Limb (tissue), 2 donors: ENCODE data around the gene TRAPPC11.

Experiments used
- DNase-seq, 2 donors: peaks; one replicate each; pipeline ENCODE4 v3.0.0-alpha.2; 2016; ENCODE audit errors: extremely low spot score in 2 of 2

Gene TRAPPC11

DNA sequence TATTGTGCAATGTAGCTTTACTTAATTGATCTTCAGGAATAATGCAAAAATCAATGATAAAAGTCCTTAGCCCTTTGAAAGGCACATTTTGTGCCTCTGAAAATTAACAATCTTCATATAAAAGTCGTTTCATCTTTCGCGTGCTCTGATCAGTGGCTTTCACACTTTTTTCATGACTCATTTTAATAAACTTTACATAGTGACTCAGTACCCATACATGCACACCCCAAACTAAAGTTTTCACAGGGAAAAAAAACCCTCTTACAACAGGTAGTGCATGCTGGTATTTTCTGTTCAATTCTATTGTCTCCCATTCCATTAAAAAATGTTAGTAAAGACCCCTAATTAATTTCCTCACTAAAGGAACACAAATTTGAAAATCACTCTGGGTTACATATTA lies 21.6 kb upstream of the TRAPPC11 start:
- DNase-seq: no peak

DNA sequence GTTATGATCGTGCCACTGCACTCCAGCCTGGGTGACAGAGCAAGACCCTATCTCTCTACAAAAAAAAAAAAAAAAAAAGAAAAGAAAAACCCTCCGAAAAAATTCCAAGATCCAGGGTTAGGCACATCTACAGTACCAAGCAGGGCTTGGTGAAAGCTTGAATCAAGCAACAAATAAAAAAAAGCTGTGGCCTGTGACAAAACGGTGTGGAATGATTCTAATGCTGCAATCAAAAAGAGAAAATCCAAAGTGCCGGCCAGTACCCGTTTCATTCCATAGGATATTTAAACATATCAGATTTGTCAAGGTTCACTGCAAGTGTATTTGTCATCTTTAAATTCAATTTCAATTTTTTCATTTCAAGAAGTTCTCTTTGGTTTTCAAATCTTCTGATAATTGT lies 20.7 kb upstream of the TRAPPC11 start:
- DNase-seq: no peak

DNA sequence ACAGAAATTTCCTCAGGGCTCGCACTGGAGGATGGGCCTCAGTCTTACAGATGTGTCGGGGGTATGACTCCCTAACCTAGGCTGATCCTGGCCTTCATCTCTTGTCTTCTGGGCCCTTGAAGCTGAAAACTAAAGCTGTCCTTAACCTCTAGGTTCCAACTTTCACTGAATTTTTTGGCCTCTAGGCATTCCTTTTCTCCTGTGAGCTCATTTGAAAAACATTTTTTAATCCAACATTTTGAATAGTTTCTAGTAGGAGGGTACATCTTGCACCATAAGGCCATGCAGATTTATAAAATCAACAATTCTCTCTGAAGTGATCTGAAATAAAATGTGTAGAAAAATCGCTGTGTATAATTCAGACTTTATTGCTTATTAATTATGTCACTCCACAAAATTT lies 19.8 kb upstream of the TRAPPC11 start:
- no peak for DNase-seq

DNA sequence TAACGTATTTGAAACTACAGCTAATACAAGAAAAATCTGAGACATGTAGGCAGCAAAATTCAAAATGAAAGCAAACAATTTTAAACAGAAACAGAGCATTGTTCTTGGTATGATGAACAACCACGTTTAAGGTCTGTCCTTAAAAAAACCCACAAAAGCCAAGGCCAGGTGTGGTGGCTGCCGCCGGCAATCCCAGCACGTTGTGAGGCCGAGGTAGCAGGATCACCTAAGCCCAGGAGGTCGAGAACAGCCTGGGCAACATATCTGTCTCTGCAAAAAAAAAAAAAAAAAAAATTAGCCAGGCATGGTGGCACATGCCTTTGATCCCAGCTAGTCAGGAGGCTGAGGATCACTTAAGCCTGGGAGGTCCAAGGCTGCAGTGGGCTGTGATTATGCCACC lies 13.8 kb upstream of the TRAPPC11 start:
- DNase-seq: no peak

DNA sequence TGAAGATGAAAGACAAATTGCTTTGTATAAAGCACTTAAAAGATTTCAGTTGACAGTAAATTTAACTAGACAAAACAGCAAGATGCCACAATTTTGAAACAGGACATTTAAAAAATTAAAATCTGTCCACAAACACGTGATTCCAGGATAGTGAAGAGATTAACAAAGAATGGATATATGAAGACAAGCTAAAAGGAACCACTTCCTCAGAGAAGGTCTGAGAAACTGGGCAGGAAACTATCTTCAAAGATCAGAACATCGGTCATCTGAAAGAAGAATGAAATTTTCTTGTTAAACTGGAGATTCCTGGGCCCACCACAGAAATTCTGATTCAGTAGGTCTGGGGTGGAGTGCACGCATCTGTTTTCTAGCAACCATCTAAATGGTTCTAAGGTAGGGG lies 1.5 kb upstream of the TRAPPC11 start:
- DNase-seq: no peak

DNA sequence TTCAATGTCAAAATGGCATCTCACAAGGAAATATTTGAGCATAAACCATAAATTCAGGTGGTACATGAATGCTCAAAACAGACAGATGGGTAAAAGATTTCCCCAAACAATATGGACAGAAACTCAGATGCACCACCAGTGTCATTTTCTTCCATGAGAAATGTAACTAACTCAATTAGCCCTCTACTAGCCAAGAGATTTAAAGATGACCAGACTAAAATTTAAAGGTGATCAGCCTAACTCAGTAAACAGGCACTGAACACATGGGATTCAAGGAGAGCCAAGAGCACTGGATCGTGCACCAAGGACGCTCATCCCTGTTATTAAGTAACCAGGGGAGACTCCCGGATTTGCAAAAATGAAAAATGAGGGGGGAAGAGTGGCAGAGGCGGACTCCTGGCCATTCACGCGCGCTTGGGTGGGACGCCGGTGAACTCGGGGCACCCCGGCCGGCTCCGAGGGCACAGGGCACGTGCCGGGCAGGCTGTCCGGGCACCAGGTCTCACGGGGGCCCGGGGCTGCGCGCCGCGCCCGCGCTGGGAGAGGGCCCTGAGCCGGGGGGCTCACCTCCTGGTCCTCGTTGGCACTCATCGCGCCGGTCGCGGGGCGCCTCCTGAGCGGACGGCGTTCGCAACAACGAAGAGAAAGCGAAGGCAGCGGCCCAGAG lies 598 bp upstream of the TRAPPC11 start:
- DNase-seq: peak in 1 of 2 donors; percentile 63

DNA sequence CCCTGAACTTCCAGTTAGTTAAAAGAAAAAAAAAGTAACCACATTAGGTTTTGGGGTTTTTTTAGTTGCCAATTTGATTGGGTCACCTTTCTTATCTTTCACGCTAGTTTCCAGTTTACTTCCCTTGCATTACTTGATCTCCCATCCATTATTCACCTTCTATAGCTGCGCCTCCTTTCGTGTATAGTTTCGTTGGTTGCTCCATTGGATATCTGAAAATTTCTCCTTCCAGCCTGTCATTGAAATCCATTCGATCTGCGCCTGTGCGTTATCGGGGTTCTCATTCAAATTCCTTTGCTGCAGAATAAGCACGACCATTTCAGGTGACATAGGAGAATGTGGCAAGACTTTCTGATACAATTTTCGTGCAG lies 764 bp downstream of the TRAPPC11 start:
- no peak for DNase-seq

DNA sequence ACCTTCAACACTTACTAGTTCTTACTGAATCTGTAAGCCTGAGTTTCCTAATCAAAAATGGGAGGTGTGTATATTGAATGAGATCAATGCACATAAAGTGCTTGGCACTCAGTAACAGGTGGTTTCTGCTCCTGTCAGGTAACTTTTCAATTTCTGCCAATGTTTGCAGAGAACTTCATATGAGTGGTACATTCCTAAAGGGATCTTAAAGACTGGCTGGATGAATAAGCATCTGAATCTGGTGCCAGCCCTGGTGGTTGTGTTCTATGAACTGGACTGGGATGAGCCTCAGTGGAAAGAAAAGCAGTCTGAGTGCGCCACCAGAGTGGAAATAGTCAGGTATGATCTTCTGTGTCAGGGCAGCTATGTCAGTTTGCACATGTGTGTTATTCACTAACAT lies 7.0 kb downstream of the TRAPPC11 start:
- DNase-seq: no peak

DNA sequence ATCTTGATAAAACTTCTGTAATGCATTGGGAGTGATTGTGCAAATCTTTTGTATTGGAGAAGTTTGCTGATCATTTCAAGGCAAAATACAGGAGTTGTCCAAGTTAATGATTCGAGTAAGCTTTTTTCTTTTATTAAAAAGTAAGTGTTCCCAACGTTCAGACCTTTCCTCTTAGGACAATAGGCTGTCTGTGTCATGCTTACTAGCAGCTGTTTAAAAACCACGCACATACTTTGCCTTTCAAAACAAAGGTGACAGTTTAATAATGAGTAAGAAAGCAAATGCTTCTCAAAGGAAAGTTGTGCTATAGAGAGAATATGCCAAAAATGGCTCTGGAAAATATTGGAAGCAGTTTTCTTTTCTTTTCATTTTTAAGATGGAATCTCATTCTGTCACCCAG lies 11.2 kb downstream of the TRAPPC11 start:
- no peak for DNase-seq

DNA sequence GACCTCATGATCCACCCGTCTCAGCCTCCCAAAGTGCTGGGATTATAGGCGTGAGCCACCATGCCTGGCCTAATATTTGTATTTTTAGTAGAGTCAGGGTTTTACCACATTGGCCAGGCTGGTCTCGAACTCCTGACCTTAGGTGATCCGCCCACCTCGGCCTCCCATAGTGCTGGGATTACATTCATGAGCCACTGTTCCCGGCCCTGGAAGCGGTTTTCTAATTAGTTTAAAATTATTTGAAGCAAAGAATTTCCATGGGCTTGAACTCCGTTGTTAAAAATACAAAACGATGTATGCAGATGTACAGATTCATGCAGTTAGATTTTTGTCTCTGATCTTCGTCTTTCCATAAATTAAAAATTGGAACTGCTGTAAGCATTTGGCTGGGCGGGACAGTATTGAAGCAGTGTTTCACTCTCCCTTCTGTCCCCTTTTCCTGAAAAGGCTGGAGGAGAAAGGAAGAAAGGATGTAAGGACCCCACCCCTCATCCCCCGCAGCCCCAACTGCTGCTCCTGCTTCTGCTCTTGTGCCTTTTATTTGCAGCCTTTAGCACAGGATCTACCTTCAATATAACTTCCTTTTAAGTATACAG lies 12.0 kb downstream of the TRAPPC11 start:
- no peak for DNase-seq

DNA sequence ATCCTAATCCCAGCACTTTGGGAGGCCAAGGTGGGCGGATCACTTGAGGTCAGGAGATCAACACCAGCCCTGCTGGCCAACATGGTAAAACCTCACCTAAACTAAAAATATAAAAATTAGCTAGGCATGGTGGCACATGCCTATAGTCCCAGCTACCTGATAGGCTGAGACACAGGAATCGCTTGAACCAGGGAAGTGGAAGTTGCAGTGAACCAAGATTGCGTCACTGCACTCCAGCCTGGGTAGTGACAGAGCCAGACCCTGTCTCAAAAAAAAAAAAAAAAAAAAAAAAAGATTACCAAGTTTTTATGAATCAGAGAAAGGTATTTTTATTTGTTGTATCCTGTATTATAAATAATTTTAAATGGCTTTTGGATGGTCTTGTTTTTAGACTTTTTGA lies 15.1 kb downstream of the TRAPPC11 start:
- no peak for DNase-seq

DNA sequence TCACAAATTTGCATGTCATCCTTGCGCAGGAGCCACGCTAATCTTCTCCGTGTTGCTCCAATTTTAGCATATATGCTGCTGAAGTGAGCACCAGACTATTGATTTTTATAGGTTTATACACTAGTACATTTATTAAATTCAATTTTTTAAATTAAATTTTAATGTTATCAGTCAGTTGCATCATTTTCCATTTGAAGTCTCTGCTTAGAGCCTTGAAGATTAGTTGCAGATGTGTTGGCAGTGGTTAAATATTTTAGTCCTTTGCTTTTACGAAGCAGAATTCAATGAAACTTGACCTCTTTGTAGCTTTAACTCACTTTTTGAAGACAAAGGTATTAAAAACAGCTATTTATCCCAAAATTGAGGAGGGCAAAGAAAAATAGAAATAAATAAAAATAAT lies 16.5 kb downstream of the TRAPPC11 start:
- DNase-seq: peak in 1 of 2 donors; percentile 26

DNA sequence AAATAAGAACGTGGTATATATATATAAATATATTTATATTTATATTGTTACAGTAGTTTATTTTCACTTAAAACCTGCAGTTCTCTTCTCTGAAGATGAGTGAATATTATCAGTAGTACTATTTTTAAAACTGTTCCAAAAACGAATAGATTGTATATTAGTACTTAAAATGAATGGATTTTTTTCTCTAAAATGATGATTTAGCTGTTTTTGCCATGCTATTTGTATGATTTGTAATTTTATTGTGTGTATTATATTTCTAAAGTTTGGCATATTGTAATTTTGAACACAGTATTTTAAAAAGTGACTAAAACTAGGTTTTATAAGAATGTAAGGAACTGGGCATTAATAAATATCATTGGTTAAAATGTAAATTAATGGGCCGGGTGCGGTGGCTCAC lies 22.0 kb downstream of the TRAPPC11 start:
- DNase-seq: no peak

DNA sequence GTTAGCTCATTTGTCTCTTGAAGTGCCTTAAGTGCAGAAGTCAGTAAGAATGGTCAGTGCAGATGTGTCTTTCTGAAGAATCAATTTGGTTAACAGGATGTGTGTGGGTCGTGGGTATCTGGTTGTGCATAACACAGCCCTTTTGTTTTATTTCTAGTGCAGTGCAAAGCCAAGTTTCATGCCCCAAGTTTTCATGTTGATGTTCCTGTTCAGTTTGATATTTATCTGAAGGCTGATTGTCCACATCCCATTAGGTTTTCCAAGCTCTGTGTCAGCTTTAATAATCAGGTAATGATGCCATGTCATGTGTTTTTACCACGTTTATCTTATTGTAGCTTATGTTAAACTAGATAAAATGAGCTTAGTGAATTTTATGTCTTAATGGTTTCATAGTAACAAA lies 27.4 kb downstream of the TRAPPC11 start:
- no peak for DNase-seq

DNA sequence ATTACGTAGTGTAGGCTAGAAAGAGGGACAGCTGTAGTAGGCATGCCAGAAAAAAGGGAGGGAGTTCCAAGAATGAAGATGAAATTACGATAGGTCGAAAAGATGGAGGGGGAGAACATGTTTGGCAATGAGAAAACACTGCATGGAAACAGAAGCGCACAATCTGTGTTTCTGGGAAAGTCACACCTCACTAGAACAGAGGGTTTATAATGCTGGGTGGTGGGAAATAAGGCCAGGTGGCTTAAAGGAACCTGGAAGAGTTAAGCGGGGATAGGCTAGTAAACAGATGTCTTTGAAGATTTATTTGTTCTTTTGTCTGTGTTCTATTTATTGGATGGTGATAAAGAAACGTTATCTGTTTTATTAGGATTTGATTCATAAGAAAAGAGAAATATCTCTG lies 29.1 kb downstream of the TRAPPC11 start:
- no peak for DNase-seq

DNA sequence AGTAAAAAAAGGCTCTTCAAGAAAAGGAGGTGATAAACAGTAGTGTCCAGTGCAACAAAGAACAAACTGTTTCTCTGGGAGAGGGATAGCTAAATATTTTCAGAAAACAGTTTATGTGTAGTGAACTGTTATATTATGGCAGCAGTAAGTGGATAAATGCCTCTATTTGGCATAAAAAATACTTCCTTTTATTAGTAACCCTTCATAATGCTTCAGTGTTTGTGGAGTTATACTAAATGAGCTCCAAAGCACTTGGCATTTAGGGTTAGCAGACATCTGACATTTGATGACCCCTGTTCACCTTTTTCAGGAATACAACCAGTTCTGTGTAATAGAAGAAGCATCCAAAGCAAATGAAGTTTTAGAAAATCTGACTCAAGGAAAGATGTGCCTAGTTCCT lies 31.9 kb downstream of the TRAPPC11 start:
- DNase-seq: no peak

DNA sequence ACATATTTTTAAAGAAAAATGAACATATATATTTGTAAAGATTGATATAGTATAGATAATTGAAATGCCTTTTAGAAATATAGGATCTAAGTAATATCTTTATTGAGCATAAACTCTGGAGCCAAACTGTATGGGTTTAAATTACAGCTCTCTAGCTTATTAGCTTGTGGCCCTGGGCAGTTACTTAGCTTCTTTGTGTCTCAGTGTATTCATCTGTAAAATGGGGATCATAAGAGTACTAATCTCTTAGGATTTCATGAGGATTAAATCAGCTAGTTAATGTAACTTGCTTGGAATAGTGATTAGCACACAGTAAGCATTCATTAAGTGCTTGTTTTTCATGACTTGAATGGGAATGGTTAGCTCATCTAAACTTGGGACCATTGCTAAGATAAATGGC lies 32.8 kb downstream of the TRAPPC11 start:
- DNase-seq: no peak

DNA sequence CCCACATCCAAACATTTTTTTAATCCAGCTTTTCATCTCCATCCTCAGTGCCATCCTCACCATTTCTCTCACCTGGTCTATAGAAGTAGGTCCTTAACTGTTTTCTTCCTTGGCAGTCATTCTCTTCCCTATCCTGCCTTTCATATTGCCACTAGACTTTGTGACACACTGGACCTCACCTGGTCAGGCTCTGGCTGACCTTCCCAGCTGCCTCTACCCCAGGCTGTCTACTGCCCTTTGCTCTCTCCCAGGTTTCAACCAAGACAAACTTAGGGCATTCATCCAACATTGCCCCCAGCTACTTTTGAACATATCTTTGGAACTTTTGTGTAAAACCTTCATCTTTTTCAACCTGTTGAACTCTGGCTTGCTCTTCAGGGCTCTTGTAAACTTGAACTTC lies 39.8 kb downstream of the TRAPPC11 start:
- no peak for DNase-seq

DNA sequence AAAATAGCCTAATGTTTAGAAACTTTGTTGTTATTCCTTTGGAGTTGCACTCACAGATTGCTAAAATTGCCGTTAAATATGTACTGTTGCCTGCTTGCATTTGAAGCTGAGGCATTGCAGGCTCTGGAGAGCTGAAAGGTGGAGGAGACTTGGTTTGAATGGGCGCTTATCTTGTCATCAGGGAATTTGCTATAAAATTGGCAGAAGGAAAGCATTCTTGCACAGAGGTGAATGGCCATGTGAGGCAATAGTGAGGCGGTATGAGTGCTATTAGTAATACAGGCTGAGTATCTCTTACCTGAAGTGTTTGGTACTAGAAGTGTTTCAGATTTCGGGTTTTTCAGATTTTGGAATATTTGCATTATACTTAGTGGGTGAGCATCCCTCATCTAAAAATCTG lies 41.3 kb downstream of the TRAPPC11 start:
- DNase-seq: no peak

DNA sequence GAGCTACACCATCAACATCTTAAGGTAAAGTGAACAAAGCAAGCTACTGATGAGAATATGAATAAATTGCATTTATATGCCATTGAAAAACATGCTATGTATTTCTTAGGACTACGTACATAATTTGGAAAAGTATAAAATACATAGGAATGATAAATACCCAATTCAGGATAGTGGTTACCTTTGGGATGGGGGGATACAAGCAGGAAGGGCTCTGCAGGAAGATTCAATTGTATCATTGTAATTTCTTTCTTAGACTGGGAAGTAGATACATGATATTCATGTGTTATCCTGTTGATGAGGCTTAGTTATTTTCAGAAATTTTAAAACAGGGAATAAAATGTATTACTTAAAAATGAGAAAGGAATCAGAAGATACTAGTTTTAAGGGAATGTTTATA lies 43.4 kb downstream of the TRAPPC11 start:
- no peak for DNase-seq

DNA sequence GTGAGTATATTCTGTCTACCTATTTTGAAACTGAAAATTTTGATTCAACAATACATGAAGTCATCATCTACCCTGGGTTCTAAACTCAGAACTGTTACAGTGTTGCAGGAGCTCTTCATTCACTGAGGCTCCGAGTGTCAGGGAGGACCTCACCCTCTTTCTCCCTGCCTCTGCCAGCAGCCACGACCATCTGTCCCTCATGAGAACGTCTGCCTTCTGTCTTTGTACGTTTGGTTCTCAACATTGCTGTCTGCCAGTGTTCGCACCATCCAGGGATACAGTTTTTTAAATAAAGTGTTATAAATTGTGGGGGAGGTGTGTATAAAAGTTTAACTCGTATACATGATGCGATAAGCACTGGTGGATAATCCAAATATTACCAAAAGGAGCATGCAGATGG lies 55.5 kb downstream of the TRAPPC11 start:
- no peak for DNase-seq

DNA sequence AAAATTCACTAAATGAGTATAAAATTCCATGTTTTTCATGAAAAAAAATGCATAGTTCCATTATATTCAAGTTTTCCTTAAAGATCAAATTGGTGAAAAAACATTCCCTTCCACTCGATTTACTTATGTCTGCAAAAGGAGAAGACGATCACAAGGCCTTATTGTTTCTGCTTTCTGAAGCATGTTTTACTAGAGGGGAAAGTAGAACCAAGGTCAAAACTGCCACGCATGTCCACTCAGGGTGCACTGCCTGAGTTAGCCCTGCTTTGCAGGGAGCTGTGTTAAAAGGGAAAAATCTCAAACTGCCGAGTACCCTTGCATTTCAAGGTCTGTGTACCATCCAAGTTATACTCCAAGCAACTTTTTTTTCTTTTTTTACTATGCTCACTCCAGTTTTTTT lies 57.2 kb downstream of the TRAPPC11 start:
- no peak for DNase-seq

DNA sequence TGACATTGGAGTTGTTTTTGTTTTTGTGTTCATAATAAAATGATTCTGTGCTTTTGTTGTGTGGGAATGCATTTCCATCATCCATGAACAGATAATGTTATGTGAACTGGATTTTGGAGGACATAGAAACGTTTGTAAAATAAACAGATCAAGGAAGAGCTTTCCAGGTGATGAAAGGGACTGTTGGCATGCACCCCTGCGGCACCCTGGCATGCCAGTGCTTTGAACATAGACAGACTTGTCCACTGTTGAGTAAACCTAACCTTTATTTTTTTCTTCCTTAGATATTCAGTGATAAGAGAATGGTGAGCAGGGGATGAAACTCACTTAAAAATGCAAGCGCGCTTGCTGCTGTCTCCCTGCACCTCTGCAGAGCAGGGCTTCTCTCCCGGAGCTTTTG lies 59.8 kb downstream of the TRAPPC11 start:
- DNase-seq: no peak
